ENCODE measurements around the gene NDUFA6.
"Not testable (repeated sequence)": the region's sequence is repeated elsewhere in the genome, so short reads cannot be mapped to it uniquely, and the experiment has no call there.

DNA sequence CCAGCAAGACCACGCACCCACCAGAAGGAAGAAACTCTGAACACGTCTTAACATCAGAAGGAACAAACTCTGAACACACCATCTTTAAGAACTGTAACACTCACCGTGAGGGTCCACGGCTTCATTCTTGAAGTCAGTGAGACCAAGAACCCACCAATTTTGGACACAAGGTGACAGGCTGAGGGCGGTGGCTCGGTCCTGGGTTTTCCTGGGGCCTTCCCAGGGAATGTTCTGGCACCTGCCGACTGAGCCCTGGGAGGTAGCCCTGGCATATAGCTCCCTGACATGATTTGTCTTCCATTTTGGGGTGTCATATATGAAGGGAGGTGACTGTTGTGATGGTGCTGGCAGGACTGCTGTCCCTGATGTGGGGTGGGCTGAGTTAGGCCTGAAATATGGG, 48.9 kb upstream of the NDUFA6 start:
- TF ChIP-seq POLR2A, CTCF, EP300 (IDR thresholded peaks at IDR 0.05): not testable (repeated sequence)

All from suprapubic skin (tissue), 3 donors.